HepG2 (cell line): ENCODE results near the gene GNG7. TPM values are rescaled to one million over a fixed set of nuclear protein-coding genes. Genes with fewer than 3 reads are reported as not detected.

Experiments used
- ELK4 ChIP-seq: sonication (generic); formaldehyde crosslinking; IDR thresholded peaks from 2 replicates; pipeline ENCODE4 v1.9.0; 2021; ENCODE audit warnings: missing genetic modification reagents, borderline replicate concordance
- HOXA7 ChIP-seq: sonication (generic); formaldehyde crosslinking; IDR thresholded peaks from 2 replicates; pipeline ENCODE4 v1.8.1; 2022; ENCODE audit warnings: mild to moderate bottlenecking, missing genetic modification reagents, moderate library complexity
- MLLT10 ChIP-seq: sonication (generic); formaldehyde crosslinking; IDR thresholded peaks from 2 replicates; pipeline ENCODE4 v1.4.0; 2020; ENCODE audit warnings: missing genetic modification reagents
- PHF8 ChIP-seq: sonication (generic); formaldehyde crosslinking; IDR thresholded peaks from 2 replicates; pipeline ENCODE4 v1.5.0; 2020; ENCODE audit warnings: missing genetic modification reagents
- POLR2AphosphoS2 ChIP-seq: IDR thresholded peaks from 2 replicates; pipeline ENCODE4 v1.6.1; 2011; ENCODE audit warnings: low read depth, low read length, improper control_type of control experiment
- SAP130 ChIP-seq: IDR thresholded peaks from 2 replicates; pipeline ENCODE4 v1.6.1; 2016; ENCODE audit warnings: low read depth
- SMAD3 ChIP-seq: sonication (generic); formaldehyde crosslinking; IDR thresholded peaks from 2 replicates; pipeline ENCODE4 v1.4.0; 2020; ENCODE audit warnings: missing genetic modification reagents
- ZBTB33 ChIP-seq: sonication (generic); formaldehyde crosslinking; IDR thresholded peaks from 2 replicates; pipeline ENCODE4 v1.4.0; 2020; ENCODE audit warnings: missing genetic modification reagents
- ZBTB49 ChIP-seq: sonication (generic); formaldehyde crosslinking; IDR thresholded peaks from 2 replicates; pipeline ENCODE4 v1.4.0; 2020; ENCODE audit warnings: missing genetic modification reagents, borderline replicate concordance
- ZNF160 ChIP-seq: sonication (generic); formaldehyde crosslinking; IDR thresholded peaks from 2 replicates; pipeline ENCODE4 v1.8.0; 2022; ENCODE audit warnings: mild to moderate bottlenecking, inconsistent platforms, missing genetic modification reagents
- ZNF335 ChIP-seq: sonication (generic); formaldehyde crosslinking; IDR thresholded peaks from 2 replicates; pipeline ENCODE4 v1.4.0; 2020; ENCODE audit warnings: missing genetic modification reagents
- ZNF687 ChIP-seq: sonication (generic); formaldehyde crosslinking; IDR thresholded peaks from 2 replicates; pipeline ENCODE4 v1.5.1; 2020; ENCODE audit warnings: mild to moderate bottlenecking, missing genetic modification reagents, moderate library complexity
- ZNF720 ChIP-seq: sonication (generic); formaldehyde crosslinking; IDR thresholded peaks from 2 replicates; pipeline ENCODE4 v1.4.0; 2020; ENCODE audit warnings: missing genetic modification reagents
- ZNF800 ChIP-seq: sonication (generic); formaldehyde crosslinking; IDR thresholded peaks from 2 replicates; pipeline ENCODE4 v1.4.0; 2020; ENCODE audit warnings: missing genetic modification reagents
- ZSCAN12 ChIP-seq: sonication (generic); formaldehyde crosslinking; IDR thresholded peaks from 2 replicates; pipeline ENCODE4 v1.9.0; 2021; ENCODE audit warnings: mild to moderate bottlenecking, missing genetic modification reagents
- polyA plus RNA-seq, 8 experiments: library from polyadenylated mRNA; depleted of rRNA in 3 of 8; stranded (reverse) in 7 of 8; unstranded in 1 of 8; fragments of >200 nt; fragmentation: Illumina TruSeq in 4 of 8; extraction: Trizol in 4 of 8; gene quantifications; 2 replicates each; pipeline versions ENCODE4 v1.2.1 to v1.2.3, GENCODE V29; 2011 to 2016; ENCODE audit warnings: low read depth in 4 of 8, missing spikeins in 1 of 8, mixed read lengths in 1 of 8; ENCODE audit not compliant: insufficient read depth in 1 of 8
- total RNA-seq, 5 experiments: library from RNA; depleted of rRNA; stranded (reverse); fragments of >200 nt; fragmentation: Illumina TruSeq; extraction: Trizol; gene quantifications; 2 replicates each; pipeline ENCODE4 v1.2.3, GENCODE V29; 2016; ENCODE audit warnings: low read depth in 1 of 5
- TF ChIP-seq, protein P1 (sequence below): sonication (generic); formaldehyde crosslinking; IDR thresholded peaks from 2 replicates; pipeline ENCODE4 v1.5.0; 2020; ENCODE audit warnings: missing genetic modification reagents

GNG7 gene
- total and polyA plus RNA-seq, 2 of the 13 experiments (the other 11 are each of a cell fraction or from before 2014, with no cell fraction given) = 1.4 to 3.3 TPM

DNA sequence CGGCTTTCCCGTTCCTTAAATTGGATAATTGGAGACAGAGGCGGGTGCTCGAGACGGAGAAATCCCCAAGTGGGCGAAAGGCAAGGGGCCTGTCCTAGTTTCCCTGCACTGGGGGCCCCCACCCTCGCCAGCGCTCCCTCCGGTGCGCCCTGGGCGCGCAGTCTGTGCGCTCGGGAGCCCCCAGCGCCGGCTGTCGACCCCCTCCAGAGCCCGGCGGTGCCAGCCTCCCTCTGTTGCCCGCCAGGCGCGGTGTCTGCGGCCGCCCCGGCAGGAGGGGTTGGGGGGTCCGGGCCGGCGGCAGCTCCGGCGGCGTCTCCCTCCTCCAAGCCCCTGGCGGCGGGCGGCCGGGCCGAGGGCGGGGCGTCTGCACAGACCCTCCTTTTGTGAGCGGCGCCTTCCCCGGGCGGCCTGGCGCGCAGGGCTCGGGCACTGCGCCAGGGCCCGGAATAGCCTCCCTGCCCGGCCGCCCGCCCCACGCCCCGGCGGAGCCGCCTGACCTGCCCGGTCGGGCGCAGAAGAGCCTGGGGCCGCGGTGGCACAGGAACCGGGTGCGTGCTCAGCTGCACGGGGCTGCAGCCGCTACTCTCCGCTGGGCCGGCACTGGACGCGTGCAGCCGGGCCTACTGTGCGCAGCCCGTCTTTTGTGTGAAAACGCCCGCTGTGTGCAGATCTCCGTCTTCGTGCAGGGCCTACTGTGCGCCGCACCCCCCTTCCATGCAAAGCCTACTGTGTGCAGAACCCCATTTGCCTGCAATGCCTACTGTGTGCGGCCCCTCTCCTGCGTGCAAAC, 213.4 kb downstream of the GNG7 start (continued):
- TF ChIP-seq ELK4 (CRISPR knock-in tag) = no peak
- TF ChIP-seq, protein P1, sequence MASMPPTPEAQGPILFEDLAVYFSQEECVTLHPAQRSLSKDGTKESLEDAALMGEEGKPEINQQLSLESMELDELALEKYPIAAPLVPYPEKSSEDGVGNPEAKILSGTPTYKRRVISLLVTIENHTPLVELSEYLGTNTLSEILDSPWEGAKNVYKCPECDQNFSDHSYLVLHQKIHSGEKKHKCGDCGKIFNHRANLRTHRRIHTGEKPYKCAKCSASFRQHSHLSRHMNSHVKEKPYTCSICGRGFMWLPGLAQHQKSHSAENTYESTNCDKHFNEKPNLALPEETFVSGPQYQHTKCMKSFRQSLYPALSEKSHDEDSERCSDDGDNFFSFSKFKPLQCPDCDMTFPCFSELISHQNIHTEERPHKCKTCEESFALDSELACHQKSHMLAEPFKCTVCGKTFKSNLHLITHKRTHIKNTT (CRISPR knock-in tag) = no peak
- no peak for TF ChIP-seq SMAD3 (CRISPR knock-in tag)
- no peak for TF ChIP-seq ZBTB49 (CRISPR knock-in tag)
- peak; percentile 34; the same call in 1 of the 2 replicates for TF ChIP-seq ZNF687 (CRISPR knock-in tag)
- TF ChIP-seq MLLT10 (CRISPR knock-in tag) = no peak
- TF ChIP-seq ZNF720 (CRISPR knock-in tag) = no peak
- no peak for TF ChIP-seq PHF8
- TF ChIP-seq HOXA7 (CRISPR knock-in tag) = no peak
- TF ChIP-seq POLR2AphosphoS2 = no peak
- TF ChIP-seq ZNF800 (CRISPR knock-in tag) = peak; percentile 14; the same call in 1 of the 2 replicates
- no peak for TF ChIP-seq ZNF335 (CRISPR knock-in tag)
- TF ChIP-seq ZNF160 (CRISPR knock-in tag) = no peak
- peak; percentile 37; the same call in 1 of the 2 replicates for TF ChIP-seq ZBTB33 (CRISPR knock-in tag)
- TF ChIP-seq SAP130 (CRISPR knock-in tag) = peak; percentile 13; the same call in 1 of the 2 replicates
- no peak for TF ChIP-seq ZSCAN12 (CRISPR knock-in tag)
